SK-N-SH (cell line): Measurements from ENCODE around the gene SSTR5.

Experiments
- CTCF ChIP-seq: fragments of 200-600 bp; sonication (generic); IDR thresholded peaks from 2 replicates; pipeline ENCODE4 v1.6.1; 2017; ENCODE audit warnings: antibody characterized with exemption, mild to moderate bottlenecking, moderate library complexity
- MAX ChIP-seq: IDR thresholded peaks from 2 replicates; pipeline ENCODE4 v1.4.0; 2012; ENCODE audit warnings: low read depth
- MXI1 ChIP-seq: IDR thresholded peaks from 2 replicates; pipeline ENCODE4 v1.6.1; 2012; ENCODE audit warnings: mild to moderate bottlenecking, low read depth, low read length, improper control_type of control experiment
- POLR2AphosphoS5 ChIP-seq: IDR thresholded peaks from 2 replicates; pipeline ENCODE4 v1.6.1; 2012; ENCODE audit warnings: low read depth, low read length
- RFX5 ChIP-seq: IDR thresholded peaks from 2 replicates; pipeline ENCODE4 v1.6.1; 2012; ENCODE audit warnings: mild to moderate bottlenecking, improper control_type of control experiment, low read length
- SIN3A ChIP-seq: IDR thresholded peaks from 2 replicates; pipeline ENCODE4 v1.6.1; 2012; ENCODE audit warnings: low read depth, mild to moderate bottlenecking, low read length, moderate library complexity, borderline replicate concordance
- TAF1 ChIP-seq: IDR thresholded peaks from 2 replicates; pipeline ENCODE4 v1.6.1; 2012; ENCODE audit warnings: low read depth, mild to moderate bottlenecking, low read length, moderate library complexity, borderline replicate concordance
- TEAD4 ChIP-seq: IDR thresholded peaks from 2 replicates; pipeline ENCODE4 v1.4.0; 2012; ENCODE audit warnings: mild to moderate bottlenecking, borderline replicate concordance; ENCODE audit not compliant: insufficient read depth

- TF ChIP-seq MAX = no peak
- no peak for TF ChIP-seq CTCF
- TF ChIP-seq TEAD4 = no peak
- no peak for TF ChIP-seq SIN3A
- no peak for TF ChIP-seq POLR2AphosphoS5
- no peak for TF ChIP-seq RFX5
- TF ChIP-seq TAF1 = no peak
- TF ChIP-seq MXI1 = no peak
Observed at GRCh38 chr16:1062895-1063294, 9.7 kb upstream of the SSTR5 start.
